ENCODE data around the gene OVCH2.

DNA sequence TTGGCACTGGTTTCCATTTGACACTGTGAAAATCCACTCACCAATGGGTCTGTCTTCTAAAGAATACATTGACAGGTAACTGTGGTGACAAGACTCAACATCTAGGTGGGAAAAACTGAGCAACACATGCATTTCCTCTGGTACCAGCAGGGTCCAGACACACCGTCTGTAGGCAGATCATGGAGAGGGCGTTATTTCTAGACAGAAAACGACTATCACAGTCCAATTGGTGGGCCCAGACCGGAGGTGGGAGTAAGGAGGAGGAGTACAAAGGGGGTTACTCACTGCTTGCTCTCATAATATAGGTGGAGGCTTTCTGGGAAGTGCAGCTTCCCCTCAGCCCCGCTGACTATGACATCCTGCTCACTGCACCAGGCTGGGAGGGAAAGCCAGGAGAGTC, 9.9 kb downstream of the OVCH2 start:
- TF ChIP-seq, protein P1, sequence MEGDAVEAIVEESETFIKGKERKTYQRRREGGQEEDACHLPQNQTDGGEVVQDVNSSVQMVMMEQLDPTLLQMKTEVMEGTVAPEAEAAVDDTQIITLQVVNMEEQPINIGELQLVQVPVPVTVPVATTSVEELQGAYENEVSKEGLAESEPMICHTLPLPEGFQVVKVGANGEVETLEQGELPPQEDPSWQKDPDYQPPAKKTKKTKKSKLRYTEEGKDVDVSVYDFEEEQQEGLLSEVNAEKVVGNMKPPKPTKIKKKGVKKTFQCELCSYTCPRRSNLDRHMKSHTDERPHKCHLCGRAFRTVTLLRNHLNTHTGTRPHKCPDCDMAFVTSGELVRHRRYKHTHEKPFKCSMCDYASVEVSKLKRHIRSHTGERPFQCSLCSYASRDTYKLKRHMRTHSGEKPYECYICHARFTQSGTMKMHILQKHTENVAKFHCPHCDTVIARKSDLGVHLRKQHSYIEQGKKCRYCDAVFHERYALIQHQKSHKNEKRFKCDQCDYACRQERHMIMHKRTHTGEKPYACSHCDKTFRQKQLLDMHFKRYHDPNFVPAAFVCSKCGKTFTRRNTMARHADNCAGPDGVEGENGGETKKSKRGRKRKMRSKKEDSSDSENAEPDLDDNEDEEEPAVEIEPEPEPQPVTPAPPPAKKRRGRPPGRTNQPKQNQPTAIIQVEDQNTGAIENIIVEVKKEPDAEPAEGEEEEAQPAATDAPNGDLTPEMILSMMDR (IDR thresholded peaks at IDR 0.05; ENCODE audit: low read depth, low read length) = no peak
- TF ChIP-seq POLR2A (IDR thresholded peaks at IDR 0.05; ENCODE audit: extremely low read depth, insufficient read length) (no peak), MAX (IDR thresholded peaks at IDR 0.05; ENCODE audit: low read depth, low read length) (no peak), MYC (IDR thresholded peaks at IDR 0.05; ENCODE audit: low read depth, low read length) (no peak)

All from NB4 (cell line).